DOHH2 (cell line): ENCODE measurements around the gene CASS4.

Experiments
- H3F3A ChIP-seq: fragments of 200-600 bp; sonication (generic), shearing (Covaris generic); 2 replicates; pipeline ENCODE4 v1.6.0; 2016; ENCODE audit warnings: antibody characterized with exemption, mild to moderate bottlenecking; ENCODE audit not compliant: control insufficient read depth, insufficient read depth
- H3K27ac ChIP-seq: fragments of 200-600 bp; sonication (generic); 2 replicates; pipeline ENCODE4 v1.5.1; 2014; ENCODE audit warnings: low read depth, mild to moderate bottlenecking, low read length, moderate library complexity
- H3K27me3 ChIP-seq: fragments of 200-600 bp; sonication (generic); 2 replicates; pipeline ENCODE4 v1.6.1; 2014; ENCODE audit warnings: mild to moderate bottlenecking, low read length, mixed read lengths; ENCODE audit not compliant: control insufficient read depth
- H3K36me3 ChIP-seq: fragments of 200-600 bp; sonication (generic); 2 replicates; pipeline ENCODE4 v1.6.1; 2014; ENCODE audit warnings: mild to moderate bottlenecking, low read length, moderate library complexity, mixed read lengths; ENCODE audit not compliant: control insufficient read depth
- H3K4me1 ChIP-seq: fragments of 200-600 bp; sonication (generic); 2 replicates; pipeline ENCODE4 v1.6.1; 2014; ENCODE audit warnings: mild to moderate bottlenecking, low read length, mixed read lengths; ENCODE audit not compliant: control insufficient read depth
- H3K4me2 ChIP-seq: fragments of 200-600 bp; sonication (generic); 2 replicates; pipeline ENCODE4 v1.6.0; 2014; ENCODE audit warnings: mild to moderate bottlenecking, low read length, moderate library complexity
- H3K4me3 ChIP-seq: fragments of 200-600 bp; sonication (generic); 2 replicates; pipeline ENCODE4 v1.5.1; 2014; ENCODE audit warnings: mild to moderate bottlenecking, low read length, mixed read lengths
- H3K79me2 ChIP-seq: fragments of 200-600 bp; sonication (generic); 2 replicates; pipeline ENCODE4 v1.6.1; 2014; ENCODE audit warnings: mild to moderate bottlenecking, low read length, mixed read lengths; ENCODE audit not compliant: control insufficient read depth
- H3K9me2 ChIP-seq: fragments of 200-600 bp; sonication (generic); replicated peaks from 2 replicates; pipeline ENCODE4 v1.6.1; 2014; ENCODE audit warnings: mild to moderate bottlenecking, low read length, mixed read lengths; ENCODE audit not compliant: control insufficient read depth
- H3K9me3 ChIP-seq: fragments of 200-600 bp; sonication (generic); 2 replicates; pipeline ENCODE4 v1.6.1; 2014; ENCODE audit warnings: antibody characterized with exemption, low read length, mixed read lengths; ENCODE audit not compliant: control insufficient read depth, insufficient read depth
- H4K20me1 ChIP-seq: fragments of 200-600 bp; sonication (generic); 2 replicates; pipeline ENCODE4 v1.6.0; 2014; ENCODE audit warnings: low read depth, mild to moderate bottlenecking, antibody characterized with exemption, low read length, moderate library complexity; ENCODE audit not compliant: control insufficient read depth, insufficient read depth
- CTCF ChIP-seq: fragments of 200-600 bp; sonication (generic); IDR thresholded peaks from one replicate; pipeline ENCODE4 v1.5.1; 2014; ENCODE audit warnings: antibody characterized with exemption, mild to moderate bottlenecking, low read depth, low read length; ENCODE audit not compliant: poor library complexity, severe bottlenecking
- EZH2phosphoT487 ChIP-seq: fragments of 200-600 bp; sonication (generic); IDR thresholded peaks from 2 replicates; pipeline ENCODE4 v1.6.1; 2017; ENCODE audit warnings: borderline replicate concordance, mild to moderate bottlenecking, antibody characterized with exemption, low read length, moderate library complexity, mixed read lengths

Gene CASS4

GRCh38 chr20:56445540-56445939, 33.5 kb downstream of the CASS4 start:
- H3K4me1 ChIP-seq = no peaks in the 10 kb centered on the region; the same call in 1 of the 2 replicates
- no peak for TF ChIP-seq EZH2phosphoT487
- no peak for TF ChIP-seq CTCF
- H3F3A ChIP-seq = no peaks in the 10 kb centered on the region
- H3K9me2 ChIP-seq = no peaks in the 10 kb centered on the region
- no peak overlapping the region for H3K4me2 ChIP-seq
- H3K79me2 ChIP-seq = no peaks in the 10 kb centered on the region
- H3K4me3 ChIP-seq = no peak overlapping the region
- no peaks in the 10 kb centered on the region for H3K36me3 ChIP-seq
- no peaks in the 10 kb centered on the region for H4K20me1 ChIP-seq
- H3K27ac ChIP-seq = no peak overlapping the region
- no peaks in the 10 kb centered on the region for H3K27me3 ChIP-seq
- H3K9me3 ChIP-seq = no peaks in the 10 kb centered on the region

- no peaks in the 10 kb centered on the region for H3F3A ChIP-seq
- no peaks in the 10 kb centered on the region for H3K9me3 ChIP-seq
- H3K79me2 ChIP-seq = no peaks in the 10 kb centered on the region
- H3K27ac ChIP-seq = no peak overlapping the region
- TF ChIP-seq EZH2phosphoT487 (no peak), CTCF (no peak)
- H3K4me3 ChIP-seq = no peak overlapping the region
- no peak overlapping the region for H3K4me2 ChIP-seq
- no peaks in the 10 kb centered on the region for H3K9me2 ChIP-seq
- H4K20me1 ChIP-seq = no peaks in the 10 kb centered on the region
- no peaks in the 10 kb centered on the region for H3K4me1 ChIP-seq
- H3K36me3 ChIP-seq = no peaks in the 10 kb centered on the region
- H3K27me3 ChIP-seq = no peaks in the 10 kb centered on the region
Observed at GRCh38 chr20:56447227-56447626, 35.2 kb downstream of the CASS4 start.

GRCh38 chr20:56449459-56449858, 37.4 kb downstream of the CASS4 start:
- Histone ChIP-seq H3K9me3 (no peaks in the 10 kb centered on the region), H3K4me2 (no peak overlapping the region), H3K79me2 (no peaks in the 10 kb centered on the region), H3K4me1 (peaks cover 15% of the 10 kb centered on the region), H3F3A (no peaks in the 10 kb centered on the region), H3K9me2 (no peaks in the 10 kb centered on the region), H4K20me1 (no peaks in the 10 kb centered on the region), H3K4me3 (no peak overlapping the region), H3K27me3 (no peaks in the 10 kb centered on the region), H3K36me3 (no peaks in the 10 kb centered on the region), H3K27ac (no peak overlapping the region)
- TF ChIP-seq CTCF (no peak), EZH2phosphoT487 (no peak)
